ENCODE data around the gene TMEM258. TPM values are rescaled to one million over a fixed set of nuclear protein-coding genes. Genes with fewer than 3 reads are reported as not detected.

The TMEM258 gene
- polyA plus RNA-seq, 3 donors, result 152 to 191 (median 165) TPM

- DNase-seq (ENCODE audit: extremely low read depth in 1 of 11, low read depth in 9 of 11, low spot score in 4 of 11), result no peak
These were observed 10.1 kb downstream of the TMEM258 start for GRCh38 chr11:61782299-61782698.

GRCh38 chr11:61781585-61781984 is 10.8 kb downstream of the TMEM258 start:
- DNase-seq (ENCODE audit: extremely low read depth in 1 of 11, low read depth in 9 of 11, low spot score in 4 of 11), result no peak

GRCh38 chr11:61780581-61781162 is 11.7 kb downstream of the TMEM258 start:
- DNase-seq (ENCODE audit: extremely low read depth in 1 of 11, low read depth in 9 of 11, low spot score in 4 of 11), result no peak

- no peak for DNase-seq (ENCODE audit: extremely low read depth in 1 of 11, low read depth in 9 of 11, low spot score in 4 of 11)
These were observed 12.5 kb downstream of the TMEM258 start for GRCh38 chr11:61779666-61780525.

- no peak for DNase-seq (ENCODE audit: extremely low read depth in 1 of 11, low read depth in 9 of 11, low spot score in 4 of 11)
These were observed 13.3 kb downstream of the TMEM258 start for GRCh38 chr11:61778920-61779650.

GRCh38 chr11:61778357-61778886 is 14.0 kb downstream of the TMEM258 start:
- DNase-seq (ENCODE audit: extremely low read depth in 1 of 11, low read depth in 9 of 11, low spot score in 4 of 11), result no peak

- DNase-seq (ENCODE audit: extremely low read depth in 1 of 11, low read depth in 9 of 11, low spot score in 4 of 11), result no peak
These were observed 14.9 kb downstream of the TMEM258 start for GRCh38 chr11:61777234-61778090.

GRCh38 chr11:61776561-61777075 is 15.8 kb downstream of the TMEM258 start:
- DNase-seq (ENCODE audit: extremely low read depth in 1 of 11, low read depth in 9 of 11, low spot score in 4 of 11), result no peak

GRCh38 chr11:61775606-61776554 is 16.5 kb downstream of the TMEM258 start:
- no peak for DNase-seq (ENCODE audit: extremely low read depth in 1 of 11, low read depth in 9 of 11, low spot score in 4 of 11)

- DNase-seq (ENCODE audit: extremely low read depth in 1 of 11, low read depth in 9 of 11, low spot score in 4 of 11), result no peak
These were observed 17.3 kb downstream of the TMEM258 start for GRCh38 chr11:61775106-61775505.

GRCh38 chr11:61774411-61774810 is 18.0 kb downstream of the TMEM258 start:
- DNase-seq (ENCODE audit: extremely low read depth in 1 of 11, low read depth in 9 of 11, low spot score in 4 of 11), result no peak

- DNase-seq (ENCODE audit: extremely low read depth in 1 of 11, low read depth in 9 of 11, low spot score in 4 of 11), result no peak
These were observed 18.6 kb downstream of the TMEM258 start for GRCh38 chr11:61773809-61774208.

GRCh38 chr11:61773356-61773755 is 19.0 kb downstream of the TMEM258 start:
- DNase-seq (ENCODE audit: extremely low read depth in 1 of 11, low read depth in 9 of 11, low spot score in 4 of 11), result no peak

- DNase-seq (ENCODE audit: extremely low read depth in 1 of 11, low read depth in 9 of 11, low spot score in 4 of 11), result peak in 2 of 11 donors; percentile 71 to 75
These were observed 20.4 kb downstream of the TMEM258 start for GRCh38 chr11:61771985-61772455.

GRCh38 chr11:61771195-61771894 is 21.1 kb downstream of the TMEM258 start:
- no peak for DNase-seq (ENCODE audit: extremely low read depth in 1 of 11, low read depth in 9 of 11, low spot score in 4 of 11)

- no peak for DNase-seq (ENCODE audit: extremely low read depth in 1 of 11, low read depth in 9 of 11, low spot score in 4 of 11)
These were observed 22.3 kb downstream of the TMEM258 start for GRCh38 chr11:61769946-61770683.

Measured in renal cortex interstitium (tissue), 11 donors.